GM04503 (cell line): ENCODE measurements around the gene TAF15.

Experiments
- DNase-seq: peaks from one replicate; pipeline ENCODE4 v3.0.0-alpha.2; 2012; ENCODE audit warnings: low read depth

The TAF15 gene

DNA sequence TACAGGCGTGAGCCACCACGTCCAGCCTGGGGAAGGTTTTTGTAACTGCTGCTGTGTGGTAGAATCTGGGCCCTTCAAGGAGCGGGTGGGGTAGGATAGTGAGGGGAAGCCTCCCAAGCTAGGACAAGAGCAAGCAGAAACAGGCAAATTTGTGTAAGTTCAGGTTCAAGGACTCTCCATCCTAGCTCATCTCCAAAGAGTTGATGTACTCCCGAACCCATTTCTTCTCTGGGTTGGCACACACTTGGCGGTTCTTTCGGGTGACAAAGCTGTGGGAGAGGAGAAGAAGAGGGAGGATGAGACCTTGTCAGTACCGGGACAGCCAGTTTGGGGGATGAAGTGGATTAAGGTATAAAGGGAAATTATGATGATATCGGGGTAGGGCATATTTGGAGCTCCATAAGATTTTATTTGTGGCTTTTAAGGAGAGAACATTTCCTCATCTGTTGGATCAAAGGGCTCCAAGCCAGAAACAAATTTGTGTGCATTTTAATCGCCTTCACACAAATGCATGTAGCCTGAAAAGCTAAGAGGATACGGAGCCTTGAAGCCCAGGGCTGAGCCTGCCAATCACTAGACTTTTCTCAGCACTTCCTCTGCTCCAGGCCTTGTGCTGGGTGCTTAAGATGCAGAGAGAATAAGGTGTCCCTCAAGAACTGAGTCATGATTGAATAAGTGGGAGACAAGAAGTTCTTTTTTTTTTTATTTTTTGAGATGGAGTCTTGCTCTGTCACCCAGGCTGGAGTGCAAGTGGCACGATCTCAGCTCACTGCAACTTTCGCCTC lies 63.1 kb downstream of the TAF15 start:
- no peak for DNase-seq

DNA sequence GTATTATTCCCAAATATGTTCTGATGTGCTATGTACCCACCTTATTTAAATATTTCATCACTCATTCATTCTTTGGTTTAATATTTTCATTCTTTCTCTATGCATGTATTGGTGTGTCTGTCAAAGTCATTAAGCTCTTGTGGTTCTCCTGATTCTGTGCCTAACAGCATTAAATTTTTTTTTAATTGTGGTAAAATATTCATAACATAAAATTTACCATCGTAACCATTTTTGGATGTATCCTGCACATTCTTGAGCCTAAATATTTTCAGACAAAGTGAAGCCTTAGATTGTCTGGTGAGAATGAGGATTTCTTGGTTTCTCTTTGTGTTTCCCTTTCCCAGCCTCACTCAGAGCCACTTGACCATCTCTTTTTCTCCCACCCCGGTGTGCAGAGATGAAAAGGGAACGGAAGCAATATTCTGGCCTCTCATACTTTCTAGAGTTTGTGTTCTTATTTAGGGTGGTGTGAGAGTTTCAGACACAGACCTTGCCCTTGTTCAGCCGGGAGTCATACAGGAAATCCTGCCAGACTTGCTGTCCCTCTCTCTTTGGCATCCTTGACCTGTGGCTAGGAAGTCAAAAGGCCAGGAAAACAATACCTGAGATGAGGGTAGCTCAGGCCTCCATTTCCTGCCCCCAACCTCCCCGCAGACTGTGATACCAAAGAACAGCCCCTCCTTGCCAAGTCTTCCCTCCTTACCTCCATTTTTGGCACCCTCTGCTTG lies 66.0 kb downstream of the TAF15 start:
- no peak for DNase-seq

DNA sequence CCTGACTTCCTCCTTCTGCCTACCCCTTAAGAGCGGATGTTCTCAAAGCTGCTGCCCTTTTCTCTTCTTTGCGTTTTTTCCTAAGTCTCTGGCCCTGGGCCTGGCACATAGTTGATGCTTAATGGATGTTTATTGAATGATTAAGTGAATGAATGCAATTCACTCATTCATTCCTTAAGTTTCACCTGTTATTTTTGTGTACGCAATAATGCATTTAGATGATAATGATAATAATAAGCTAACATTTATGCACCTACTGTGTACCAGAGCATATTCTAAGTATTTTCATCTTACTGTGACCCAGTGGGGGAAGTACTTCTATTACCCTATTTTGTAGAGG lies 66.5 kb downstream of the TAF15 start:
- DNase-seq = no peak

DNA sequence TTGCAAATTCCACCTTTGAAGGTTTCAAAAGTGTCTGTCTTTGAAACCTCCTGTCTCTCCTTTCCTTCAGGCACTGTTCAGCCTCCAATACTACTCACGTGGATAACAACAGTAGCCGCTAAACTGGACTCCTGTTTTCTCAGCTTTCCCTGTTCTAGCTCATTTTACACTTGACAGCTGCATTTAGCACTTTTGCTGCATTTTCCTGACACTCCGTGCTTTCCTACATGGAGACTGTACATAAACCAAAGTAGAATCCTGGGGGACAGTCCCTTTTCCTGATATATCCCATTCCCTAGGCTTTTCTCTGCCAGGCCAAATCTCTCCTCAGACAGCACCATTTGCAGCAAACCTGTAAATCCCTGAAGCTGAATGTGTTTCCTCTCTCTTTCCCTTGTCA lies 67.2 kb downstream of the TAF15 start:
- DNase-seq = no peak

DNA sequence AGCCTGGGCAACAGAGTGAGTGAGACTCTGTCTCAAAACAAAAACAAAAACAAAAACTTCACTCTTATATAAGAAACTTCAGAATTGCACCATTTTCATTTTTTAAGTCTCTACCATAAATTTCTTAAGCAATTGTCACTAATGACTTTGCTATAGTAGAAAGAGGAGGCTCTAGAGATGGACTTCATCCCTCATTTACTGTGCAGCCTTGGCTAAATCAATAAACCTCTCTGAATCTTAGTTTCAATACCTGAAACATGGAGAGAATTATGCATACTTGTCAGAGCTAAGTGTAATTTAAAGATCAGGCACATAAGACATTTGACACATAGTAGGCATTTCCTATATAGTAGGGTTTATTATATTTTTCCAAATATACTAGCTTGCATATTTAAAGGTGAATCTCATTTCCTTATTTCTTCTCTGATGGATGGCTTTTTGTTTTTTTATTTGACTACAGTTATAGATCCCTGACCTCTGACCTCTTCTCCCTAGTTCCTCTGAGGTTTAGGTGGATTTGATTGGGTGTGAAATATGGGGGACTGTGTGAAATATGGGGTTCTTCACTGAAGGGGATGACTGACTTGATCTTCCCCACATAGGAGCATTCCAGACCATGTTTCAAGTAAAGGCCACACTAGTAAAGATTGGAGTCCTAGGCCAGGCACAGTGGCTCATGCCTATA lies 68.2 kb downstream of the TAF15 start:
- DNase-seq = no peak

DNA sequence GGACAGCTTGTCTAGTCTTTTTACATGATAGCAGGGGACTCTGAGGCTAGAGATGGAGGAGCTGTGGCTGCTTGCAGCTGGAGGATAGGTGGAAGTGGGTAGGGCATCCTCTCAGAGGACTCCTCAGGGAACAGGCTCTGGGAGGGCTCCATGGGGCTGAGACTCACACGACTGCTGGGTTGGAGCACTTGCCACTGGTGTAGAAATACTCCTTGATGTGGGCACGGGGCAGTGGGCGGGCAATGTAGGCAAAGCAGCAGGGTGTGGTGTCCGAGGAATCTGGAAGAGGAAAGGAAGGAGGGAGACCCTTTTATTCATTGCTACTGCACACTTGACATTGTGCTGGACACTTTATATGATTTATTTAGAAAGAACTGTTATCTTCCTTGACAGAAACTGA lies 69.1 kb downstream of the TAF15 start:
- DNase-seq = no peak

DNA sequence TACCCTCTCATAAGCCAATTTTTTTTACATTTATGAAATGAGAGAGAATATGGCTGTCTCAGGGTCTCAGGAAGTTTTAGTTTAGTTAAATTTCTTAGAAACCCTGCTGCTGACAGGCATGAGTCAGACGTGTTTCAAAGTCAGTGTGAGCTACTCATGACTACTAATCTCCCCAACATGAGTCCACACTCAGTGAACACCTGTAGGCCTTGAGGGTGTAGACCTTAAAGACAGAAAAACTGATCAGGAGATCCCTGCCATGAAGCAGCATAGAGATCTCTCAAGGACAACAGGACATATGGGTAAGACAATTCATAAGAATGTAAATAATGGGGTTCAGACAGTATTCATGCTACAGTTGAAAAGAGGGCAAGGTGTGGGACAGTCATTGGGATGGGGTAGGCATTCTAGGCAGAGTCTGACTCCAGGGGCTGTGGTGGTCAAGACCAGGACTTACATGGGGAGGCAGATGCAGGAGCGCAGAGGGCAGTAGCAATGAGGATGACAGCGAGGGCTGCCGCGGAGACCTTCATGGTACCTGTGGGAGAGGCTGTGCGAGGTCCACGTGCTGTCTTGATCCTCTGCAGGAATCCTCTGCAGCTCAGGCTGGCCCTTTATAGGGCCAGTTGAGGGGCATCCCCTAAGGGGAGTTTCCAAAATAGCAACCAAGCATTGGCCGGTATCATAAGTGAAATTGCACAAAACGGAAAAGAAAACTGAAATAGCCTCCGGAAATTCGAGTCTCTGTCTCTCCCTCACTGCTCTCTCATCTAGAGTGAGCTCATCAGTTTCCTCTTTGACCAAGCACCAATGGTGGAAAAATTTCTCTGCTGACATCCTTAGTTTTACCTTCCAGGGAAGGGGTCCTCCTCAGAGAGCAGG lies 70.7 kb downstream of the TAF15 start, which contains the start of gene CCL5:
Gene CCL5 (minus strand): TSS at position 588 of the 882 bp plus-strand sequence.
- no peak for DNase-seq

DNA sequence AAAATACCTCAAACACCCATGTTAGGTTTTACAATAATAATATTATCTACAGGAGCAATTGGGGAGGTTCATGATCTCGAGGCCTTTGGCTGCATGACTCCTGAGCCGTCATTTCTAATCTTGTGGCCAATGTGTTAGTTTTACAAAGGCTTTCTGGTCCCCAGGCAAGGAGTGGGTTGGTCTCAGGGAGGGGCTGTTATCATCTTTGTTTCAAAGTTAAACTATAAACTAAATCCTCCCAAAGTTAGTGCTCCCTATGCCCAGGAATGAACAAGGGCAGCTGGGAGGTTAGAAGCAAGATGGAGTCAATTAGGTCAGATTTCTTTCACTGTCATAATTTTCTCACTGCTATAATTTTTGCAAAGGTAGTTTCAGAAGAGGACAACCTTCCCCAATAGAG lies 80.0 kb downstream of the TAF15 start:
- no peak for DNase-seq

DNA sequence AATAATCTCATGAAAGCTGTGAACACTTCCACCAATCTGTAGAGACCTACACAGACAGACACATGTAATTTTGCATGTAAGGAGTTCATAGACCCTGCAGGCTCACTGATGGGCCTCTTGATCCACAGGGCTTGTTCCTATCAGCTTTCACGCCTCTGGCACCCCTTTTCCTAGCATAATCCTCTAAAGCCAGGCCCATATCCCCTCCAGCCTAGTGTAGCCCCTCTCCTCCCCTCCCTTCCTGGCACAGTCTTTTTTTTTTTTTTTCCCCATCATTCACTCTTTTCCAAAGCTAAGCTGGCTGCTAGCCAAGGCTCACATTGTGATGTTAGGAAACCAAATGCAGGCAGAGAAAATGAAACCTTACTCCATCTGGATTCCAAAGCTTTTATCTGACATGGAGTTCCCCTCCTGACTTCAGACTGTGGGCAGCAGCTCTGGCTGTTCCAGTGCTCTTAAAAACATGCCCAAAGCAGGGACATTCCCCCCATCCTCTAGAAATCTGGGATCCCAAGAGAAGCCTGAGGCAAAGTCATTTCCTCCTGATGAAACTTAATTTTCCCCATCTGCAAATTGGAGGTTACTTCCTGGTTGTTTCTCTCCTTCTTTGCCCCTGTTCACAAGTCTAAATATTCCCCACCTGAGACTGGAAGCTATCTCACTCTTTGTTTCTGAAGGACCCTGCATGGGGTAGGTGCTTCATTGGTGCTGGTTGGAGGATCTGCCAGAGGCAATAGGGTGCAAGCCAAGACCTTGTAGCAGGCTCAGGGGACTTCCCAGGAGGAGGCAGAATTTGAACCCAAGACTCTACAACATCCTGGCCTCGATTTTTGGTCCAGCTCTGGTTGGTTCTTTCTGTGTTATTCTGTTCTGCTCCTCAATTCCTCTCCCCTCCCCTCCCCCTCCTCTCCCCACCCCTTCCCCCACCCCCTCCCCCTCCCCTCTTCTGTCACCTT lies 80.8 kb downstream of the TAF15 start:
- DNase-seq = no peak

DNA sequence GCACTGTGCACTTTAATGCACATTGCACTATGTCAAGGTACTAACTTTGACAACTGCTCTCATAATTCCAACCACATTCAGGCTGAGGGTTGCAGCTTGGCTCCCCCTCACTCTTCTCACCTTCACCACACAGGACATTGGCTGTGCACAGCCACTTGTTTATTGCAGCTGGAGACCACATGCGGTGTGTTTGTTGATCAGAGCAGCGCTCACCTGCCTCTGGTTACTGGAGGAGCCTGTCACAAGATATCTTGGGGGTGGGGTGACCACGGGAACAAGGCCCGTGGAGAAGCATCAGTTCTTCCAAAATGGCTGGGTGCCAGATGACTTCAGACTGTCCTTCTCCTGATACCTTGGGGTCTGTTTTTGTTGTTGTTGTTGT lies 81.5 kb downstream of the TAF15 start:
- DNase-seq = no peak

DNA sequence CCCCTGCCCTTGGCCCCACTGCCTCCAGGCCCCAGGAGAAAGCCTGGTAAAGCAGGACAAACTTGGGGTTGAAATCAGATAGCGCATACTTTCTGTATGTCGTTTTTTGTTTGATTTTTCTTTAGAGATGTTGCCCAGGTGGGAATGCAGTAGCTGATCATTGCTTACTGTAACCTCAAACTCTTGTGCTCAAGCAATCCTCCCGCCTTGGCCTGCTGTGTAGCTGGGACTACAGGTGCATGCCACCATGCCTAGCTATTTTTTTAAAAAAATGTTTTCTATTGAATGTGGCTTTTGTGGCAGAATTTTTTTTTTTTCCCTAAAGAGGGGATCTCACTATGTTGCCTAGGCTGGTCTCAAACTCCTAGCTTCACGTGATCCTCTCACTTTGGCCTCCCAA lies 82.0 kb downstream of the TAF15 start:
- DNase-seq = no peak

DNA sequence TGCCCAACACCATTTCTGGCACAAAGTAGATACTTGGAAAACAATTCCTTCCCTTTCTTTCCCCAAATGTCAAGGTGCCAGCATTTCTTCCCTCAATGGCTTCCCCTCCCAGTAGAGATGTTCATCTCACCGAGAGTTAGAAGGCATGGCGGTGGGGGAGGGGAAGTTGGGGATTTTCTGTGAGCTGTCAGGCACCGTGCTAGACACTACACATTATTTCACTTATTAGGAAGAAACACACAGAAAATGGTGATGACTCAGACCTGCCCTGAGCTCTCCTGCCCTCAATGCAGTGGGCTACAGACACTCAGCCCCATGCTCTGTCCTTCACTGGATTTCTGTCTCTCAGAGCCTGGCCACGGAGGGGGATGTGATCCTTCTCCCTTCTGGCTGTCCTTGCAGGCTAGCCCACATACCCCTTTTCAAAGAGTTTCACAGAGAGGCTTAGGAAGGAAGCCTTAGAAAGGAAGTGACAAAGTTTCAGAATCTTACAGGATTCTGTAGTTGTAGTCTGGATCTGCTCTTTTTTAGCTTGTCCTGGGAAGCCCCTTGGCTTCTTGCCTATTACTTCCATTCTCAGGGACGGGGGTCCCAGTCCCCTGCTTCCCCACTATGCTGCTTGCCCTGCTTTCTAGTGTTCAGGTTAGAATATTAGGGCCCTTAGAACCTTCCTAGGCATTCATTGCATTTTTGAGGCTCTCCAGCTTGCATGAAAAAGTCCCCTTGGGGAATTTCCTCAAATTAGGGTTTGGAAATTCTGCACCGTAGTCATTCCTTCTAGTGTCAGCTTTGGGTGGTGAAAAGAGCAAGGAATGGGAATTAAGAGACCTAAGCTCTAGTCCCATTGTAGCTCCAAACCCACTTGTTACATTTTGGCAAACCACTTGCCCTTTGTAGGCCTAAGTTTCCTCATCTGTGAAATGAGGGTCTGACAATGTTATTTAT lies 83.1 kb downstream of the TAF15 start:
- DNase-seq = no peak

DNA sequence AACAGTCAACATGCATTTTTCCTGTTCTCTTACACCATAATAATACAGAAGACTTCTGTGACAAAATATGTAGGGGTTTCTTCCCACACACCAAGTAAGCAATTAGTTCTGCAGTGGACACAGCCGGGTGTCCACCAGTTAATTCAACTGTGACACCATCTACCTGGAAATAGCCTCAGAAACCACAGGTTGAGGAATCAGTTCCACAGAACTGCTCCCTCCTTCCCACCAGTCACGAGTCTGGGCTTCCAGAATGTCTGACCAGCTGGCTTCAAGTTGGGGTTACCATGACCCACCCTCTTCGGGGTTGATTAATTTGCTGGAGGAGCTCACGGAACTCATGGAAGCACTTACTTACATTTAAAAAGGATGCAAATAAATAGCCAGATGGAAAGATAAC lies 84.5 kb downstream of the TAF15 start:
- DNase-seq = no peak

DNA sequence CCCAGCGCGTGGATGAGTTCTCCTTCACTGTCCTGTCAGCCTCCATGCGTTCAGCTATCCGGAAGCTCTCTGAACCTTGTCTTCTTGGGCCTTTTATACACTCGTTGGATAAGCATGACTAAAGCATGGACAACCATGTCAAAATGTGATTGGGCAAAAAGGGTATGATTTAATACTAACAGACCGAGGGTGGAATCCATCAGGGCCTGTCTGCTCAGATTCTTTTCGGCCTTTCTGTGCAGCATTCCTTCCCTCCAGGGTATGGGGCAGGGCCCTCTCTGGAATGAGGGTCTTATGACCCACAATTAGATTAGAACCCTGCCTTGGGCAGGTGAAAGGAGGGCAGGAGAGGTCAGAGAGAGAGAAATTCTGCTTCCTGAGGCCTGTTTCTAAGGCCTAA lies 84.9 kb downstream of the TAF15 start:
- DNase-seq = no peak

DNA sequence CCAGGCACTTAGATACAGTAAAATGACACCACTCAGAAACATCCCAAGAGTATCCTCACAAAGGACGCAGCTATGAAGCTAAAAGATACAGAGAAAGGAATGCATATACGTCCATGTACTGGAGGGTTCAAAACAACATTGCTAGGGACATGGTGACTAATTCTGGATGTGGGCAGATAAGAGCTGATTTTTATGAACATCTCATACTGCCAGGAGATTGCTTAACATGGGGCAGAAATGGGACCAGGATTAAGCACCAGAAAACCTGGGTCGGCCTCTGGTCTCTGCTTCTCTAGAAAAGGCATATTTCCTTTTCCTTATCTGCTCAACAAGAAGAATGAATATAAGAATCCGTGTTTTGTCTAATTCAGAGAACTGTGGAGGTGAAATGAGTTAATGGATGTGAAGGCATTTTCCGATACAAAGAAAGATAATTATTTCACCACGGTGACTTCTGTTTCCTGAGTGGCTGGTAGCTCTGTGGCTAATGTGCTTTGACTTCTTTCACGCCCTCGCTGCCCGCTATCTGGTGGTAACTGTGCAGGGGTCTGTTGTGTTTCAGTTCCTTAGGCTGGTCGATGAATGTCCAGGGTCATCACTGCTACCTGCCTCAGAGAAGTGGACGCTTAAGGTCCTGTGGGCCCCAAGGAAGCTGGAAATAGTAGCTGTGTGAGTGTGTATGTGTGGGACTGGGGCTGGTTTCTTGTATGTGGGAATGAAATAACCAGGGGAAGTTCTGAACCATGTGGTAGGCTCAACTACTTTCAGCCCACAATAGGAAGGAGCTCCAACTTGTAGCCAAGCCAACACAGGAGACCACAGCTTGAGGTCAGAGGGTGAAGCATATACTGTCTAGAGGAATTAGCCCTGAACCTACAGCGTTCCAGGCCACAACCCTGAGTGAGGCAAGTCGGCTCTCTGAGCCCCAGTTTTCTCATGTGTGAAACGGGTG lies 86.6 kb downstream of the TAF15 start:
- no peak for DNase-seq
